Fibroblast of skin of left biceps (primary cell): Measurements from ENCODE around the gene SUCLA2.
"Not testable (repeated sequence)": the region's sequence is repeated elsewhere in the genome, so short reads cannot be mapped to it uniquely, and the experiment has no call there.

ENCODE experiments used
- DNase-seq, 2 experiments: peaks; one replicate each; pipeline ENCODE4 v3.0.0-alpha.2; 2013; ENCODE audit warnings: low read depth in 2 of 2

The SUCLA2 gene

GRCh38 chr13:48001114-48001881, at the start of gene SUCLA2:
SUCLA2 (minus strand) TSS chr13:48001273; CDS start chr13:48001269, 4 bp downstream.
- peak; percentile 61 to 65 for DNase-seq

- DNase-seq: no peak
Observed at GRCh38 chr13:48050550-48050949, 49.5 kb upstream of the SUCLA2 start.

- DNase-seq: peak; percentile 49 to 52
Observed at GRCh38 chr13:48043789-48044503, 42.9 kb upstream of the SUCLA2 start.

GRCh38 chr13:48042894-48043293, 41.8 kb upstream of the SUCLA2 start:
- DNase-seq: no peak

- peak; percentile 5 to 8 for DNase-seq
Observed at GRCh38 chr13:48040896-48041295, 39.8 kb upstream of the SUCLA2 start.

- DNase-seq: no peak
Observed at GRCh38 chr13:48040049-48040448, 39.0 kb upstream of the SUCLA2 start.

- DNase-seq: no peak
Observed at GRCh38 chr13:48038761-48039160, 37.7 kb upstream of the SUCLA2 start.

- peak; percentile 89 for DNase-seq
Observed at GRCh38 chr13:48037346-48038173, 36.5 kb upstream of the SUCLA2 start, which contains the start of gene NUDT15. NUDT15 (plus strand) TSS chr13:48037726; CDS start chr13:48037747, 21 bp downstream.

GRCh38 chr13:48029859-48030258, 28.8 kb upstream of the SUCLA2 start:
- no peak for DNase-seq

GRCh38 chr13:48028066-48028465, 27.0 kb upstream of the SUCLA2 start:
- DNase-seq: no peak

- DNase-seq: no peak
Observed at GRCh38 chr13:48019796-48020195, 18.7 kb upstream of the SUCLA2 start.

GRCh38 chr13:48018637-48019036, 17.6 kb upstream of the SUCLA2 start:
- DNase-seq: no peak

- no peak for DNase-seq
Observed at GRCh38 chr13:48014359-48014758, 13.3 kb upstream of the SUCLA2 start.

GRCh38 chr13:48012668-48013067, 11.6 kb upstream of the SUCLA2 start:
- no peak for DNase-seq

- no peak for DNase-seq
Observed at GRCh38 chr13:48010698-48011097, 9.6 kb upstream of the SUCLA2 start.

GRCh38 chr13:48009284-48009683, 8.2 kb upstream of the SUCLA2 start:
- peak; percentile 47 to 60 for DNase-seq

- no peak for DNase-seq
Observed at GRCh38 chr13:48006396-48006795, 5.3 kb upstream of the SUCLA2 start.

GRCh38 chr13:48004201-48004600, 3.1 kb upstream of the SUCLA2 start:
- DNase-seq: no peak

GRCh38 chr13:48001999-48002398, 926 bp upstream of the SUCLA2 start:
- DNase-seq: not testable (repeated sequence)

- DNase-seq: no peak
Observed at GRCh38 chr13:48000559-48001113, 437 bp downstream of the SUCLA2 start.

GRCh38 chr13:47999973-48000372, 1.1 kb downstream of the SUCLA2 start:
- no peak for DNase-seq

- no peak for DNase-seq
Observed at GRCh38 chr13:47997384-47997783, 3.7 kb downstream of the SUCLA2 start.
